ENCODE data around the gene ABCG8.

Gene ABCG8

GRCh38 chr2:43825841-43826240 is 12.9 kb upstream of the ABCG8 start:
- no peak for TF ChIP-seq CTCF (IDR thresholded peaks at IDR 0.05; ENCODE audit: low read depth, low read length)
- no peak for TF ChIP-seq POLR2A (IDR thresholded peaks at IDR 0.05; ENCODE audit: extremely low read depth, insufficient read length)
- TF ChIP-seq MAX (IDR thresholded peaks at IDR 0.05; ENCODE audit: low read depth, low read length) = no peak
- TF ChIP-seq MYC (IDR thresholded peaks at IDR 0.05; ENCODE audit: low read depth, low read length) = no peak
- no peak overlapping the region for H3K4me3 ChIP-seq (ENCODE audit: low read depth, low read length)
- DNase-seq (ENCODE audit: low read depth) = no peak

- no peak overlapping the region for H3K4me3 ChIP-seq (ENCODE audit: low read depth, low read length)
- no peak for TF ChIP-seq POLR2A (IDR thresholded peaks at IDR 0.05; ENCODE audit: extremely low read depth, insufficient read length)
- no peak for TF ChIP-seq CTCF (IDR thresholded peaks at IDR 0.05; ENCODE audit: low read depth, low read length)
- TF ChIP-seq MAX (IDR thresholded peaks at IDR 0.05; ENCODE audit: low read depth, low read length) = no peak
- TF ChIP-seq MYC (IDR thresholded peaks at IDR 0.05; ENCODE audit: low read depth, low read length) = no peak
- no peak for DNase-seq (ENCODE audit: low read depth)
Measured at GRCh38 chr2:43826305-43827250, 12.2 kb upstream of the ABCG8 start.

GRCh38 chr2:43831543-43832294 is 7.1 kb upstream of the ABCG8 start:
- DNase-seq (ENCODE audit: low read depth) = no peak
- TF ChIP-seq MYC (IDR thresholded peaks at IDR 0.05; ENCODE audit: low read depth, low read length) = no peak
- H3K4me3 ChIP-seq (ENCODE audit: low read depth, low read length) = no peak overlapping the region

GRCh38 chr2:43832457-43832856 is 6.3 kb upstream of the ABCG8 start:
- TF ChIP-seq POLR2A (IDR thresholded peaks at IDR 0.05; ENCODE audit: extremely low read depth, insufficient read length) (no peak), CTCF (IDR thresholded peaks at IDR 0.05; ENCODE audit: low read depth, low read length) (no peak), MYC (IDR thresholded peaks at IDR 0.05; ENCODE audit: low read depth, low read length) (no peak), MAX (IDR thresholded peaks at IDR 0.05; ENCODE audit: low read depth, low read length) (no peak)
- H3K4me3 ChIP-seq (ENCODE audit: low read depth, low read length) = no peak overlapping the region
- DNase-seq (ENCODE audit: low read depth) = peak; percentile 20

- TF ChIP-seq POLR2A (IDR thresholded peaks at IDR 0.05; ENCODE audit: extremely low read depth, insufficient read length) (no peak), CTCF (IDR thresholded peaks at IDR 0.05; ENCODE audit: low read depth, low read length) (no peak), MAX (IDR thresholded peaks at IDR 0.05; ENCODE audit: low read depth, low read length) (no peak)
- no peak overlapping the region for H3K4me3 ChIP-seq (ENCODE audit: low read depth, low read length)
- DNase-seq (ENCODE audit: low read depth) = no peak
Measured at GRCh38 chr2:43837033-43837432, 1.7 kb upstream of the ABCG8 start.

All from NB4 (cell line).